GM04503 (cell line): ENCODE results near the gene SPIN1.

Source experiments
- DNase-seq: peaks from one replicate; pipeline ENCODE4 v3.0.0-alpha.2; 2012; ENCODE audit warnings: low read depth

SPIN1 gene

GRCh38 chr9:88436379-88436778 lies 48.1 kb downstream of the SPIN1 start:
- DNase-seq = no peak

GRCh38 chr9:88437210-88438146 lies 49.2 kb downstream of the SPIN1 start:
- no peak for DNase-seq

- no peak for DNase-seq
Measured at GRCh38 chr9:88438811-88439210, 50.6 kb downstream of the SPIN1 start.

- DNase-seq = no peak
Measured at GRCh38 chr9:88441301-88442007, 53.2 kb downstream of the SPIN1 start.

GRCh38 chr9:88443480-88444113 lies 55.4 kb downstream of the SPIN1 start:
- DNase-seq = no peak

GRCh38 chr9:88446728-88447127 lies 58.5 kb downstream of the SPIN1 start:
- DNase-seq = no peak

GRCh38 chr9:88447431-88447830 lies 59.2 kb downstream of the SPIN1 start:
- DNase-seq = no peak

- no peak for DNase-seq
Measured at GRCh38 chr9:88451160-88451559, 62.9 kb downstream of the SPIN1 start.

- peak; percentile 86 for DNase-seq
Measured at GRCh38 chr9:88458716-88459465, 70.6 kb downstream of the SPIN1 start.

- DNase-seq = no peak
Measured at GRCh38 chr9:88460587-88461332, 72.5 kb downstream of the SPIN1 start.

GRCh38 chr9:88462191-88462590 lies 73.9 kb downstream of the SPIN1 start:
- DNase-seq = no peak

- DNase-seq = no peak
Measured at GRCh38 chr9:88464851-88465250, 76.6 kb downstream of the SPIN1 start.

GRCh38 chr9:88468226-88468625 lies 80.0 kb downstream of the SPIN1 start:
- no peak for DNase-seq

GRCh38 chr9:88476491-88477271 lies 88.4 kb downstream of the SPIN1 start:
- DNase-seq = peak; percentile 17

- DNase-seq = peak; percentile 100
Measured at GRCh38 chr9:88477300-88477751, 89.1 kb downstream of the SPIN1 start.

GRCh38 chr9:88478246-88478645 lies 90.0 kb downstream of the SPIN1 start:
- DNase-seq = no peak

- no peak for DNase-seq
Measured at GRCh38 chr9:88481933-88482332, 93.7 kb downstream of the SPIN1 start.

GRCh38 chr9:88488166-88488565 lies 99.9 kb downstream of the SPIN1 start:
- DNase-seq = no peak

- no peak for DNase-seq
Measured at GRCh38 chr9:88494983-88495721, 106.9 kb downstream of the SPIN1 start.

- DNase-seq = no peak
Measured at GRCh38 chr9:88497224-88497623, 109.0 kb downstream of the SPIN1 start.
